Fibroblast of lung (primary cell): ENCODE data around the gene APP. TPM values are rescaled to one million over a fixed set of nuclear protein-coding genes. Genes with fewer than 3 reads are reported as not detected.

Source experiments
- DNase-seq, 2 donors: peaks; one replicate each; pipeline versions ENCODE4 v3.0.0 to v3.0.0-alpha.2; 2010; ENCODE audit warnings: low read depth in 2 of 2
- H2AFZ ChIP-seq: 2 replicates; pipeline ENCODE4 v1.5.1; 2012; ENCODE audit warnings: low read length, control low read depth, inconsistent platforms
- H3K27ac ChIP-seq: 2 replicates; pipeline ENCODE4 v1.5.1; 2011; ENCODE audit warnings: low read length, control low read depth; ENCODE audit not compliant: insufficient read depth
- H3K27me3 ChIP-seq: 2 replicates; pipeline ENCODE4 v1.5.1; 2011; ENCODE audit warnings: mild to moderate bottlenecking, low read length; ENCODE audit not compliant: control insufficient read depth, insufficient read depth
- H3K36me3 ChIP-seq: 2 replicates; pipeline ENCODE4 v1.5.1; 2011; ENCODE audit warnings: low read length; ENCODE audit not compliant: control insufficient read depth, insufficient read depth
- H3K4me1 ChIP-seq: 2 replicates; pipeline ENCODE4 v1.5.1; 2011; ENCODE audit warnings: low read length; ENCODE audit not compliant: control insufficient read depth, insufficient read depth; ENCODE audit errors: extremely low read depth
- H3K4me2 ChIP-seq: 2 replicates; pipeline ENCODE4 v1.5.1; 2011; ENCODE audit warnings: low read length, control low read depth; ENCODE audit not compliant: insufficient read depth; ENCODE audit errors: extremely low read depth
- H3K4me3 ChIP-seq, 4 experiments: fragments of 200-600 bp in 1 of 4; sonication (generic) in 1 of 4; replicated peaks in 1 of 4; 2 replicates each; pipeline ENCODE4 v1.5.1; 2011 to 2016; ENCODE audit warnings: low read length in 4 of 4, low read depth in 3 of 4, mild to moderate bottlenecking in 3 of 4, control low read depth in 2 of 4, inconsistent platforms in 1 of 4, mixed read lengths in 1 of 4; ENCODE audit not compliant: insufficient read depth in 1 of 4; ENCODE audit errors: control extremely low read depth in 1 of 4
- H3K79me2 ChIP-seq: 2 replicates; pipeline ENCODE4 v1.5.1; 2012; ENCODE audit warnings: mild to moderate bottlenecking, low read length, inconsistent platforms; ENCODE audit not compliant: control insufficient read depth, insufficient read depth
- H3K9ac ChIP-seq: 2 replicates; pipeline ENCODE4 v1.5.1; 2011; ENCODE audit warnings: mild to moderate bottlenecking, low read length, control low read depth; ENCODE audit not compliant: insufficient read depth
- H3K9me3 ChIP-seq: 2 replicates; pipeline ENCODE4 v1.5.1; 2012; ENCODE audit warnings: low read depth, low read length; ENCODE audit not compliant: control insufficient read depth, insufficient read depth
- H4K20me1 ChIP-seq: 2 replicates; pipeline ENCODE4 v1.5.1; 2011; ENCODE audit warnings: low read length; ENCODE audit not compliant: control insufficient read depth, insufficient read depth; ENCODE audit errors: extremely low read depth
- EZH2 ChIP-seq: IDR thresholded peaks from 2 replicates; pipeline ENCODE4 v1.5.1; 2012; ENCODE audit warnings: low read length, control low read depth, mild to moderate bottlenecking; ENCODE audit errors: missing control alignments
- polyA plus RNA-seq, 2 donors: library from polyadenylated mRNA; depleted of rRNA in 1 of 2; stranded (reverse) in 1 of 2; unstranded in 1 of 2; fragments of >200 nt; gene quantifications; 2 replicates each; pipeline ENCODE4 v1.2.1, GENCODE V29; 2011 to 2012; ENCODE audit warnings: missing spikeins in 1 of 2
- total RNA-seq: library from RNA; depleted of rRNA; stranded (reverse); fragments of >200 nt; gene quantifications from 2 replicates; pipeline ENCODE4 v1.2.1, GENCODE V29; 2014
- TF ChIP-seq, protein P1 (sequence below), 2 donors: IDR thresholded peaks in 1 of 2; conservative IDR thresholded peaks in 1 of 2; 1 replicate in 1 of 2; 2 replicates in 1 of 2; pipeline ENCODE4 v1.5.1; 2011 to 2012; ENCODE audit warnings: low read length in 2 of 2, control low read depth in 1 of 2, inconsistent platforms in 1 of 2, low read depth in 1 of 2, mild to moderate bottlenecking in 1 of 2

Gene APP
- total and polyA plus RNA-seq, 2 donors (not counting 1 experiment from before 2014, with no cell fraction given) = 633 to 1,088 TPM

GRCh38 chr21:25887166-25887565 lies 283.4 kb downstream of the APP start:
- H3K9ac ChIP-seq = no peak overlapping the region
- H4K20me1 ChIP-seq = no peaks in the 10 kb centered on the region
- H3K36me3 ChIP-seq = peaks cover 1% of the 10 kb centered on the region
- H3K27ac ChIP-seq = no peak overlapping the region
- H3K27me3 ChIP-seq = no peaks in the 10 kb centered on the region
- H3K4me1 ChIP-seq = no peaks in the 10 kb centered on the region
- no peaks in the 10 kb centered on the region for H3K79me2 ChIP-seq
- no peak overlapping the region for H3K4me3 ChIP-seq
- no peak overlapping the region for H3K4me2 ChIP-seq
- peak in 1 of 2 donors; percentile 9 for DNase-seq
- H3K9me3 ChIP-seq = no peaks in the 10 kb centered on the region
- TF ChIP-seq, protein P1, sequence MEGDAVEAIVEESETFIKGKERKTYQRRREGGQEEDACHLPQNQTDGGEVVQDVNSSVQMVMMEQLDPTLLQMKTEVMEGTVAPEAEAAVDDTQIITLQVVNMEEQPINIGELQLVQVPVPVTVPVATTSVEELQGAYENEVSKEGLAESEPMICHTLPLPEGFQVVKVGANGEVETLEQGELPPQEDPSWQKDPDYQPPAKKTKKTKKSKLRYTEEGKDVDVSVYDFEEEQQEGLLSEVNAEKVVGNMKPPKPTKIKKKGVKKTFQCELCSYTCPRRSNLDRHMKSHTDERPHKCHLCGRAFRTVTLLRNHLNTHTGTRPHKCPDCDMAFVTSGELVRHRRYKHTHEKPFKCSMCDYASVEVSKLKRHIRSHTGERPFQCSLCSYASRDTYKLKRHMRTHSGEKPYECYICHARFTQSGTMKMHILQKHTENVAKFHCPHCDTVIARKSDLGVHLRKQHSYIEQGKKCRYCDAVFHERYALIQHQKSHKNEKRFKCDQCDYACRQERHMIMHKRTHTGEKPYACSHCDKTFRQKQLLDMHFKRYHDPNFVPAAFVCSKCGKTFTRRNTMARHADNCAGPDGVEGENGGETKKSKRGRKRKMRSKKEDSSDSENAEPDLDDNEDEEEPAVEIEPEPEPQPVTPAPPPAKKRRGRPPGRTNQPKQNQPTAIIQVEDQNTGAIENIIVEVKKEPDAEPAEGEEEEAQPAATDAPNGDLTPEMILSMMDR (conservative IDR thresholded peaks at IDR 0.05 in 1 of 2, IDR thresholded peaks at IDR 0.05 in 1 of 2; ENCODE audit: low read depth in 1 of 2, low read length in 2 of 2) = peak; percentile 13 to 16
- TF ChIP-seq EZH2 = no peak
- no peak overlapping the region for H2AFZ ChIP-seq

- H3K4me3 ChIP-seq = no peak overlapping the region
- no peaks in the 10 kb centered on the region for H3K9me3 ChIP-seq
- no peaks in the 10 kb centered on the region for H4K20me1 ChIP-seq
- H3K27me3 ChIP-seq = no peaks in the 10 kb centered on the region
- H2AFZ ChIP-seq = no peak overlapping the region
- no peak overlapping the region for H3K27ac ChIP-seq
- no peaks in the 10 kb centered on the region for H3K79me2 ChIP-seq
- H3K4me1 ChIP-seq = no peaks in the 10 kb centered on the region
- no peak for DNase-seq
- H3K9ac ChIP-seq = no peak overlapping the region
- H3K4me2 ChIP-seq = no peak overlapping the region
- no peak for TF ChIP-seq EZH2
- TF ChIP-seq, protein P1 (conservative IDR thresholded peaks at IDR 0.05 in 1 of 2, IDR thresholded peaks at IDR 0.05 in 1 of 2; ENCODE audit: low read depth in 1 of 2, low read length in 2 of 2) = no peak
- H3K36me3 ChIP-seq = peaks cover 1% of the 10 kb centered on the region
These were observed 284.7 kb downstream of the APP start for GRCh38 chr21:25885880-25886279.

DNA sequence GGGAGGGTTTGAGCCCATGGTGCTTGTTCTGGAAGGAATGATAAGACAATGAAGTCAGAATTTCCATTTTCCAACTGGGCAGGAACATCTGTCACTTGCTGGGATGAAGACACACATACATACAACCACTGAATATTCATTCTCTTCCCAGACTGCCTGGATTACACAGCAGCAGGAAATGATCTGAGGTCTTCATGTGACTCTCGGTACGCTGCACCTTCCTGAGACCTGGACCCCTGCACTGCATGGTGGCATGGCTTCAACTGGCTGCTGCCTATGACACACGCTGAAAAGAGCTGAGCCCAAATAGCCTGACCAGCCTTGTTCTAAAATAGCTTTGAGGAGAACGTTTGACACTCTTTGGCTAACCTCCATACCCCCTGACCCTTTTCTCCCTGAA lies 285.2 kb downstream of the APP start:
- Histone ChIP-seq H4K20me1 (no peaks in the 10 kb centered on the region), H3K4me1 (no peaks in the 10 kb centered on the region), H3K9me3 (no peaks in the 10 kb centered on the region), H3K4me2 (no peak overlapping the region), H3K4me3 (no peak overlapping the region), H3K27ac (no peak overlapping the region), H3K79me2 (no peaks in the 10 kb centered on the region), H2AFZ (no peak overlapping the region), H3K27me3 (no peaks in the 10 kb centered on the region), H3K9ac (no peak overlapping the region), H3K36me3 (peaks cover 1% of the 10 kb centered on the region)
- DNase-seq = no peak
- TF ChIP-seq, protein P1 (conservative IDR thresholded peaks at IDR 0.05 in 1 of 2, IDR thresholded peaks at IDR 0.05 in 1 of 2; ENCODE audit: low read depth in 1 of 2, low read length in 2 of 2) = no peak
- TF ChIP-seq EZH2 = no peak
